Measurements from ENCODE around the gene ITGBL1. TPM values are rescaled to one million over a fixed set of nuclear protein-coding genes. Genes with fewer than 3 reads are reported as not detected.
A peak's percentile ranks its signal among the peaks of the same experiment; 100 is the strongest.

Gene ITGBL1
- total and polyA plus RNA-seq, 2 experiments from 2014 or later: 332 to 462 TPM

- H3K27ac ChIP-seq: no peak overlapping the region
Measured at GRCh38 chr13:101618440-101619187, 166.1 kb downstream of the ITGBL1 start.

GRCh38 chr13:101621099-101621498 is 168.6 kb downstream of the ITGBL1 start:
- Histone ChIP-seq H3K9me2 (ENCODE audit: insufficient read depth) (no peaks in the 10 kb centered on the region), H3K36me3 (ENCODE audit: low read depth) (peaks cover 7% of the 10 kb centered on the region; the same call in 1 of the 2 replicates), H3K4me1 (ENCODE audit: insufficient read depth) (peaks cover 30% of the 10 kb centered on the region), H3K27ac (no peak overlapping the region), H3K79me2 (ENCODE audit: insufficient read depth) (peaks cover 9% of the 10 kb centered on the region; the same call in 1 of the 2 replicates), H4K20me1 (ENCODE audit: insufficient read depth) (no peaks in the 10 kb centered on the region), H3F3A (ENCODE audit: insufficient read depth) (peaks cover 21% of the 10 kb centered on the region), H3K9ac (no peak overlapping the region), H3K4me3 (no peak overlapping the region), H3K9me3 (ENCODE audit: low read depth) (no peaks in the 10 kb centered on the region), H3K4me2 (ENCODE audit: unreplicated experiment) (no peak overlapping the region), H3K27me3 (replicated peaks; ENCODE audit: insufficient read depth) (no peaks in the 10 kb centered on the region), H2AFZ (no peak overlapping the region)
- TF ChIP-seq EZH2phosphoT487 (IDR thresholded peaks at IDR 0.05; ENCODE audit: insufficient read depth, low read depth) (no peak), EZH2 (IDR thresholded peaks at IDR 0.05; ENCODE audit: insufficient read depth, poor library complexity, severe bottlenecking) (no peak)
- no peak for DNase-seq
- in situ Hi-C loops (cut with MboI): no loop called here
- WGBS, 2 experiments (ENCODE audit: low coverage in 1 of 2, low lambda C conversion rate in 2 of 2, missing lambda C conversion rate in 2 of 2): 79 to 81% methylated on average over 2 of the region's 2 CpGs

More at GRCh38 chr13:101618440-101619187, 166.1 kb downstream of the ITGBL1 start:
- H3F3A ChIP-seq (ENCODE audit: insufficient read depth): peaks cover 21% of the 10 kb centered on the region
- H3K27me3 ChIP-seq (replicated peaks; ENCODE audit: insufficient read depth): no peaks in the 10 kb centered on the region
- in situ Hi-C loops (cut with MboI): no loop called here
- no peak overlapping the region for H3K9ac ChIP-seq
- H3K79me2 ChIP-seq (ENCODE audit: insufficient read depth): peaks cover 10% of the 10 kb centered on the region
- TF ChIP-seq EZH2phosphoT487 (IDR thresholded peaks at IDR 0.05; ENCODE audit: insufficient read depth, low read depth): no peak
- TF ChIP-seq EZH2 (IDR thresholded peaks at IDR 0.05; ENCODE audit: insufficient read depth, poor library complexity, severe bottlenecking): no peak
- peaks cover 9% of the 10 kb centered on the region; the same call in 1 of the 2 replicates for H3K36me3 ChIP-seq (ENCODE audit: low read depth)
- H3K4me2 ChIP-seq (ENCODE audit: unreplicated experiment): no peak overlapping the region
- H3K4me3 ChIP-seq: no peak overlapping the region
- peaks cover 19% of the 10 kb centered on the region for H3K4me1 ChIP-seq (ENCODE audit: insufficient read depth)
- no peak overlapping the region for H2AFZ ChIP-seq
- H4K20me1 ChIP-seq (ENCODE audit: insufficient read depth): no peaks in the 10 kb centered on the region
- DNase-seq: no peak
- H3K9me3 ChIP-seq (ENCODE audit: low read depth): no peaks in the 10 kb centered on the region
- H3K9me2 ChIP-seq (ENCODE audit: insufficient read depth): no peaks in the 10 kb centered on the region
- WGBS, 2 experiments (ENCODE audit: low coverage in 1 of 2, low lambda C conversion rate in 2 of 2, missing lambda C conversion rate in 2 of 2): 97% methylated on average over 8 of the region's 8 CpGs

DNA sequence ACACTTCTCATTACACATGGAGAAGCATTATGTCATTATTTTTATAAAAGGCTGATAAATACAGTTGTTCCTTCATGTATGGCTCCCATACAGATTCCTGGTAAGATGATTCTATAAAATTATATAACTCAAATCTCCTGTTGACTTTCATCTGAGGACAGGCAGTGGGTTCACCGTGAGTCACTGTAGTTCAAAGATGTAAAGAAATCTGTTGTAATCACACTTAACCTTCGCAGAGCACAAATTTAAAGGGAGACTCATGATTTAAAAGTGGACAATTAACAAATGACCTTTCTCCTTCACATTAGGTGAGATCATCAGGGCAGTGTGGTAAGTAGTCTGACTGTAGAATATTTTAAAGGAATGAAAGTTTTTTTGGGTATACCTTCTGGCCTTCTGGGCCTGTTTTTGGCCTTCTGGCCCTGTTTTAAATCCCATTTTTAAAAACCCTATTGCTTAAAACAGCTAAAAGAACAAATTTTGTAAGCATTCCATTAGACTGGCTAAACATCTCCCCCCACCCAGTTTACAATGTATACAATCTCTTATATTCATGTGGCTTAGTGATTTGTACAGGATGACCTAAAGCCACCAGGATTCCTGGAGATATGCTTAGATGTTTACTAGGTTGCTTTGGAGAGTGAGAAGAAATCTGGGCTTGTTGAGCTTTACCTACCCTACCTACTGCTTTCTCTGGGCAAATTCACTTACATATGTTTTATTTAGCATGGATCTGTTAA is 171.2 kb downstream of the ITGBL1 start:
- Histone ChIP-seq H3K4me3 (no peak overlapping the region), H3K36me3 (ENCODE audit: low read depth) (peaks cover 7% of the 10 kb centered on the region; the same call in 1 of the 2 replicates), H3F3A (ENCODE audit: insufficient read depth) (peaks cover 21% of the 10 kb centered on the region), H3K27ac (peak overlapping the region; percentile 7; the same call in 1 of the 2 replicates), H3K79me2 (ENCODE audit: insufficient read depth) (no peaks in the 10 kb centered on the region), H3K4me2 (ENCODE audit: unreplicated experiment) (peak overlapping the region; percentile 38), H3K9me3 (ENCODE audit: low read depth) (no peaks in the 10 kb centered on the region), H3K9me2 (ENCODE audit: insufficient read depth) (no peaks in the 10 kb centered on the region), H3K4me1 (ENCODE audit: insufficient read depth) (peaks cover 47% of the 10 kb centered on the region), H4K20me1 (ENCODE audit: insufficient read depth) (no peaks in the 10 kb centered on the region), H3K9ac (no peak overlapping the region), H3K27me3 (replicated peaks; ENCODE audit: insufficient read depth) (no peaks in the 10 kb centered on the region), H2AFZ (no peak overlapping the region)
- TF ChIP-seq EZH2phosphoT487 (IDR thresholded peaks at IDR 0.05; ENCODE audit: insufficient read depth, low read depth) (no peak), EZH2 (IDR thresholded peaks at IDR 0.05; ENCODE audit: insufficient read depth, poor library complexity, severe bottlenecking) (no peak)
- 26 to 39% methylated on average over 2 of the region's 2 CpGs for WGBS, 2 experiments (ENCODE audit: low coverage in 1 of 2, low lambda C conversion rate in 2 of 2, missing lambda C conversion rate in 2 of 2)
- peak; percentile 52 for DNase-seq
- in situ Hi-C loops (cut with MboI): no loop called here

DNA sequence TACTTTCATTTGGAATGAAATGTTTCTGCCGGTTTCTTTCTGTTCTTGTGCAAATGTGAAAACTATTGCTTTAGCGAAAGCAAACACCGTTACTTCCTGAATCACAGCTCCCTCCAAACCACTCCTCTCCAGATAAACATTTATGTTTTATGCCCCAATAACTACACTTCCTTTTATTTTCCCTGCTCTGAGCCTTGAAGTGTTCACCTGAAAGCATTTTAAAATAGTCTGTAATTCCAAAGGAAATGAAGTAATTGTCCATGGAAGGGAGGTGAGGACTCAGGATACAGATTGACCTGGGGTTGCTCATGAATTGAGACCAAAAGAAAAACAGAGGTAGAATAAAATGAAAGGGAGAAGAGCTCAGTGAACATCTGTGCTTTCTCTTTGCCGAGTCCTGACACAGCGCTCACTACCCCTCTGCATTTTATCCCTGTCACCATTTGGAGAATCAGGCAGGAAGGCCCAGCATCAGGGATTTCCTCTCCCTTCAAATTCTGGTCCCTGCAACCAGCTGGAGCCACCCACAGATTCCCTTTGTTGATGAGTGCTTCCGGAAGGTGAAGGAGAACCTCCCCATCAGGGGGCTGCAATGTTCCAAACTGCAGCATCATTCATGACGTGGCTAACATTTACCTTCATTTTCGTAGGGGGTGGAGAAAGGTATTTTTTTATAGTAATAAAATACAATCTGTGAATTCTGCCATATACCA is 171.9 kb downstream of the ITGBL1 start:
- no peak overlapping the region for H3K4me2 ChIP-seq (ENCODE audit: unreplicated experiment)
- no peaks in the 10 kb centered on the region for H3K79me2 ChIP-seq (ENCODE audit: insufficient read depth)
- no peak for TF ChIP-seq EZH2phosphoT487 (IDR thresholded peaks at IDR 0.05; ENCODE audit: insufficient read depth, low read depth)
- no peak for TF ChIP-seq EZH2 (IDR thresholded peaks at IDR 0.05; ENCODE audit: insufficient read depth, poor library complexity, severe bottlenecking)
- no peak overlapping the region for H3K4me3 ChIP-seq
- no peaks in the 10 kb centered on the region for H3K27me3 ChIP-seq (replicated peaks; ENCODE audit: insufficient read depth)
- in situ Hi-C loops (cut with MboI): no loop called here
- no peaks in the 10 kb centered on the region for H4K20me1 ChIP-seq (ENCODE audit: insufficient read depth)
- DNase-seq: no peak
- H3K4me1 ChIP-seq (ENCODE audit: insufficient read depth): peaks cover 47% of the 10 kb centered on the region
- H3K36me3 ChIP-seq (ENCODE audit: low read depth): peaks cover 3% of the 10 kb centered on the region; the same call in 1 of the 2 replicates
- H3F3A ChIP-seq (ENCODE audit: insufficient read depth): peaks cover 15% of the 10 kb centered on the region
- no peak overlapping the region for H2AFZ ChIP-seq
- 0 out of 2 replicates have a peak overlapping the region, but pooled peaks have one; percentile 7 for H3K27ac ChIP-seq
- H3K9me3 ChIP-seq (ENCODE audit: low read depth): no peaks in the 10 kb centered on the region
- WGBS, 2 experiments (ENCODE audit: low coverage in 1 of 2, low lambda C conversion rate in 2 of 2, missing lambda C conversion rate in 2 of 2): 71 to 77% methylated on average over 8 of the region's 8 CpGs
- no peak overlapping the region for H3K9ac ChIP-seq
- H3K9me2 ChIP-seq (ENCODE audit: insufficient read depth): no peaks in the 10 kb centered on the region
